Esophagus muscularis mucosa (tissue), 4 donors: ENCODE measurements around the gene ALG12. TPM values are rescaled to one million over a fixed set of nuclear protein-coding genes. Genes with fewer than 3 reads are reported as not detected.

ENCODE experiments used
- DNase-seq: peaks from one replicate; pipeline ENCODE4 v3.0.0-alpha.2; 2017; ENCODE audit errors: extremely low spot score
- H3K27ac ChIP-seq, 4 donors: fragments of 200-600 bp; sonication (generic); replicated peaks in 1 of 4; 1 replicate in 3 of 4; 2 replicates in 1 of 4; pipeline ENCODE4 v1.5.1; 2016 to 2019; ENCODE audit warnings: mild to moderate bottlenecking in 1 of 4
- H3K27me3 ChIP-seq, 4 donors: fragments of 200-600 bp; sonication (generic); one replicate each; pipeline versions ENCODE4 v1.5.1 to v1.6.0; 2016 to 2019
- H3K36me3 ChIP-seq, 4 donors: fragments of 200-600 bp; sonication (generic); one replicate each; pipeline ENCODE4 v1.5.1; 2016 to 2019
- H3K4me1 ChIP-seq, 4 donors: fragments of 200-600 bp; sonication (generic); one replicate each; pipeline ENCODE4 v1.5.1; 2016 to 2019
- H3K4me3 ChIP-seq, 4 donors: fragments of 200-600 bp; sonication (generic); 1 replicate in 2 of 4; 2 replicates in 2 of 4; pipeline ENCODE4 v1.5.1; 2016 to 2019; ENCODE audit warnings: mild to moderate bottlenecking in 4 of 4, moderate library complexity in 1 of 4
- H3K9me3 ChIP-seq, 4 donors: fragments of 200-600 bp; sonication (generic); 1 replicate in 3 of 4; 2 replicates in 1 of 4; pipeline ENCODE4 v1.5.1; 2016 to 2019
- CTCF ChIP-seq, 3 experiments: fragments of 200-600 bp in 2 of 3; fragments of 450-650 bp in 1 of 3; sonication (generic) in 2 of 3; IDR thresholded peaks; one replicate each; pipeline ENCODE4 v1.5.1; 2017 to 2019; ENCODE audit warnings: antibody characterized with exemption in 3 of 3, mild to moderate bottlenecking in 2 of 3, moderate library complexity in 1 of 3
- EP300 ChIP-seq: sonication (generic); formaldehyde crosslinking; IDR thresholded peaks from one replicate; pipeline ENCODE4 v1.6.1; 2017; ENCODE audit warnings: antibody characterized with exemption
- POLR2A ChIP-seq: fragments of 450-650 bp; IDR thresholded peaks from one replicate; pipeline ENCODE4 v1.6.1; 2017; ENCODE audit warnings: antibody characterized with exemption, moderate library complexity, mild to moderate bottlenecking, low read depth
- POLR2AphosphoS5 ChIP-seq, 2 donors: sonication (generic); formaldehyde crosslinking; IDR thresholded peaks; one replicate each; pipeline ENCODE4 v1.6.1; 2017; ENCODE audit warnings: antibody characterized with exemption in 2 of 2
- WGBS: methylation state at CpG from one replicate; pipeline ENCODE4 v1.1.5; 2018; 5-methylcytosine and 5-hydroxymethylcytosine counted together
- intact Hi-C: fragments of 100-400 bp; cut with DNase I; formaldehyde crosslinking; loops from one replicate; pipeline ENCODE4 v1.15.1; 2023
- total RNA-seq, 4 donors: library from RNA; depleted of rRNA; stranded (reverse); fragments of >200 nt; gene quantifications; one replicate each; pipeline versions ENCODE4 v1.1.0 to v1.2.1, GENCODE V29; 2016

The ALG12 gene
- total RNA-seq, 4 donors from 2014 or later, result 17.7 to 28.0 (median 23.8) TPM

- DNase-seq, result no peak
- intact Hi-C loops, result no loop called here
These were observed 33.6 kb downstream of the ALG12 start for GRCh38 chr22:49884503-49885260.

GRCh38 chr22:49884075-49884474 is 34.2 kb downstream of the ALG12 start:
- H3K27me3 ChIP-seq, result no peaks in the 10 kb centered on the region
- H3K4me3 ChIP-seq, result no peak overlapping the region
- intact Hi-C loops, result no loop called here
- no peak overlapping the region for H3K27ac ChIP-seq
- no peak for DNase-seq
- no peak for TF ChIP-seq POLR2AphosphoS5 (IDR thresholded peaks at IDR 0.05)
- TF ChIP-seq EP300, result no peak
- no peaks in the 10 kb centered on the region for H3K4me1 ChIP-seq
- WGBS, result 96% methylated on average over 20 of the region's 20 CpGs
- H3K36me3 ChIP-seq, result peaks cover 31 to 50% (median 40%) of the 10 kb centered on the region in 4 donors
- no peaks in the 10 kb centered on the region for H3K9me3 ChIP-seq

More at GRCh38 chr22:49884503-49885260, 33.6 kb downstream of the ALG12 start:
- Histone ChIP-seq H3K4me1 (no peaks in the 10 kb centered on the region), H3K36me3 (peaks cover 31 to 51% (median 43%) of the 10 kb centered on the region in 4 donors), H3K27me3 (no peaks in the 10 kb centered on the region), H3K27ac (no peak overlapping the region), H3K4me3 (no peak overlapping the region), H3K9me3 (no peaks in the 10 kb centered on the region)
- whole genome bisulfite sequencing, result 94% methylated on average over 28 of the region's 31 CpGs
- no peak for TF ChIP-seq EP300
- TF ChIP-seq POLR2A, result no peak
- TF ChIP-seq POLR2AphosphoS5 (IDR thresholded peaks at IDR 0.05), result no peak
- TF ChIP-seq CTCF (IDR thresholded peaks at IDR 0.05), result no peak

GRCh38 chr22:49883294-49883640 is 35.0 kb downstream of the ALG12 start:
- Histone ChIP-seq H3K9me3 (no peaks in the 10 kb centered on the region), H3K27me3 (no peaks in the 10 kb centered on the region), H3K4me1 (no peaks in the 10 kb centered on the region), H3K4me3 (no peak overlapping the region), H3K36me3 (peaks cover 31 to 45% (median 38%) of the 10 kb centered on the region in 4 donors), H3K27ac (no peak overlapping the region)
- TF ChIP-seq POLR2A (no peak), CTCF (IDR thresholded peaks at IDR 0.05) (no peak), EP300 (no peak), POLR2AphosphoS5 (IDR thresholded peaks at IDR 0.05) (no peak)
- intact Hi-C loops, result no loop called here
- WGBS, result 97% methylated on average over 4 of the region's 4 CpGs
- no peak for DNase-seq

- 84% methylated on average over 21 of the region's 21 CpGs for WGBS
- Histone ChIP-seq H3K36me3 (peaks cover 31 to 43% (median 36%) of the 10 kb centered on the region in 4 donors), H3K9me3 (no peaks in the 10 kb centered on the region), H3K27me3 (no peaks in the 10 kb centered on the region), H3K4me1 (no peaks in the 10 kb centered on the region), H3K4me3 (no peak overlapping the region), H3K27ac (no peak overlapping the region)
- intact Hi-C loops, result no loop called here
- DNase-seq, result no peak
- no peak for TF ChIP-seq CTCF (IDR thresholded peaks at IDR 0.05)
- no peak for TF ChIP-seq EP300
- no peak for TF ChIP-seq POLR2A
- TF ChIP-seq POLR2AphosphoS5 (IDR thresholded peaks at IDR 0.05), result no peak
These were observed 35.5 kb downstream of the ALG12 start for GRCh38 chr22:49882519-49883293.

- WGBS, result no CpG with 5 or more reads among the region's 2 CpGs
- Histone ChIP-seq H3K4me1 (no peaks in the 10 kb centered on the region), H3K27me3 (no peaks in the 10 kb centered on the region), H3K9me3 (no peaks in the 10 kb centered on the region), H3K4me3 (no peak overlapping the region), H3K27ac (no peak overlapping the region), H3K36me3 (peaks cover 23 to 37% (median 29%) of the 10 kb centered on the region in 4 donors)
- no peak for DNase-seq
- TF ChIP-seq POLR2AphosphoS5 (IDR thresholded peaks at IDR 0.05) (no peak), CTCF (IDR thresholded peaks at IDR 0.05) (no peak), EP300 (no peak), POLR2A (no peak)
- intact Hi-C loops, result no loop called here
These were observed 36.4 kb downstream of the ALG12 start for GRCh38 chr22:49881856-49882255.
